GM19452 (cell line): ENCODE measurements around the gene PTBP1.
"Not testable (repeated sequence)": the region's sequence is repeated elsewhere in the genome, so short reads cannot be mapped to it uniquely, and the experiment has no call there.

Experiments used
- ATAC-seq: cut with Tn5 transposase; IDR thresholded peaks from one replicate; pipeline ENCODE4 v1.9.1; 2021; ENCODE audit not compliant: unreplicated experiment

PTBP1 gene

DNA sequence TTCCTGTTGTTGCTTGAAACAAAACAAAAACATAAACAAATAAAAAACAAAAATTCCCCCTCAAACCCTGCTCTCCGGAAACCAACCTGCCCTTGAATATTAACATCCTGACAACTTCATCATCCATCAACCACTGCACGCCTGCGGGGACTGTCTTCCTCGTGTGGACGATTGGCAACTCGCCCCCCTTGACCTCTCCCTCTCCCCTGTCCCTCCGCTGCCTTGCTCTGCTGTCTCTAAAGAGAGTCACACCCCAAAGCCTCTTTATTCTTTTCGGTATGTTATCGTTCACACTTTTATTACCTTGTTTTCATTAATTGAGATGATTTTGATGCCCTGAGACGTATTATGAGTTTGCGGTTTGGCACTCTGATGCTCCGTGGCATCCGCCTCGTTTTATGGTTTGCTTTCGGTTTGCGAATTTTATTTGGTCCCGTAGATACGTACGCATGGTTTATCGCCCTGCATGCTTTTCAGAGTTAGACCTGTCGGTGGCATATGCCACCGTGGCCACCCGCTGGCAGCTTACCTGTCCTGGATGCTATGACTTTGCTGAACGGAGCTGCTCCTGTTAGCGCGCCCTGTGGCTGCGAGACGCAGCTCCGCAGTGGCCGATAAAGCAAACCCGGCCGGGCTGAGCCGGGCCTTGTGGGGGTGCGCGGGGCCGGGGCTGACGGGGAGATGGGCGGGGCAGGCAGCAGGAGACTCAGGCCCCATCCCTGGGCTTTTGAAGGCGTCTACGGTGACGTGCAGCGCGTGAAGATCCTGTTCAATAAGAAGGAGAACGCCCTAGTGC is 10.6 kb downstream of the PTBP1 start:
- ATAC-seq = no peak

DNA sequence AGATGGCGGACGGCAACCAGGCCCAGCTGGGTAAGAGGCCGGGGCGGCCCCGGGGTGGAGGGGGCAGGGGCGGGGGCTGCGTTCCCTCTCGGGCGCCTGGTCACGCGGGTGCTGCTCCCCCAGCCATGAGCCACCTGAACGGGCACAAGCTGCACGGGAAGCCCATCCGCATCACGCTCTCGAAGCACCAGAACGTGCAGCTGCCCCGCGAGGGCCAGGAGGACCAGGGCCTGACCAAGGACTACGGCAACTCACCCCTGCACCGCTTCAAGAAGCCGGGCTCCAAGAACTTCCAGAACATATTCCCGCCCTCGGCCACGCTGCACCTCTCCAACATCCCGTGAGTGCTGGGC is 11.1 kb downstream of the PTBP1 start:
- no peak for ATAC-seq

- ATAC-seq = no peak
Observed at GRCh38 chr19:810077-810855, 13.0 kb downstream of the PTBP1 start.

DNA sequence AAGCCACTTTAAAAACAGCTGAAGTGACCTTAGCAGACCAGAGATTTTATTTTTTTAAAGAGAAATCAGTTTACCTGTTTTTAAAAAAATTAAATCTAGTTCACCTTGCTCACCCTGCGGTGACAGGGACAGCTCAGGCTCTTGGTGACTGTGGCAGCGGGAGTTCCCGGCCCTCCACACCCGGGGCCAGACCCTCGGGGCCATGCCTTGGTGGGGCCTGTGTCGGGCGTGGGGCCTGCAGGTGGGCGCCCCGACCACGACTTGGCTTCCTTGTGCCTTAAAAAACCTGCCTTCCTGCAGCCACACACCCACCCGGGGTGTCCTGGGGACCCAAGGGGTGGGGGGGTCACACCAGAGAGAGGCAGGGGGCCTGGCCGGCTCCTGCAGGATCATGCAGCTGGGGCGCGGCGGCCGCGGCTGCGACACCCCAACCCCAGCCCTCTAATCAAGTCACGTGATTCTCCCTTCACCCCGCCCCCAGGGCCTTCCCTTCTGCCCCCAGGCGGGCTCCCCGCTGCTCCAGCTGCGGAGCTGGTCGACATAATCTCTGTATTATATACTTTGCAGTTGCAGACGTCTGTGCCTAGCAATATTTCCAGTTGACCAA is 13.7 kb downstream of the PTBP1 start:
- ATAC-seq = no peak

GRCh38 chr19:811506-812048 is 14.3 kb downstream of the PTBP1 start:
- ATAC-seq = no peak

GRCh38 chr19:812049-812746 is 14.9 kb downstream of the PTBP1 start:
- no peak for ATAC-seq

DNA sequence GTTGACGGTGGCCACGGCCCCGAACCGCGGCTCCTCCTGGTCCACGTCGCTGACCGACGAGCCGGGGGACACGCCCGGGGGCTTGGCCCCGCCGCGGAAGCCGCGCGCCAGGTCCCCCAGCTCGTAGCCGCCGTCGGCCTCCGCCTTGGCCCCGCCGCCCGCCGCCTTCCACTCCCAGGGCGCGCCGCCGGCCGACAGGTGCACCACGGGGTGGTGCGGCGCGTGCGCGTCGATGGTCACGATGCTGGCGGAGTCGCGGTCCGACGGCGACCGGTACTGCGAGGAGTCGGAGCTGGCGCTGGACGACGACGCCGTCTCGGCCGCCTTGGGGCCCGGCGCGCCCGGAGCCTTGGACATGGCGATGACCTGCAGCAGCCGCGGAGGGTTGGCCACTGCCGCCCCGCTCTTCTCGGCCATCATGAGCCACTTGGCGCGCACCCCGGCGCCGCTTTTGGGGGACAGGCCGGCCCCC is 15.5 kb downstream of the PTBP1 start:
- ATAC-seq = no peak

DNA sequence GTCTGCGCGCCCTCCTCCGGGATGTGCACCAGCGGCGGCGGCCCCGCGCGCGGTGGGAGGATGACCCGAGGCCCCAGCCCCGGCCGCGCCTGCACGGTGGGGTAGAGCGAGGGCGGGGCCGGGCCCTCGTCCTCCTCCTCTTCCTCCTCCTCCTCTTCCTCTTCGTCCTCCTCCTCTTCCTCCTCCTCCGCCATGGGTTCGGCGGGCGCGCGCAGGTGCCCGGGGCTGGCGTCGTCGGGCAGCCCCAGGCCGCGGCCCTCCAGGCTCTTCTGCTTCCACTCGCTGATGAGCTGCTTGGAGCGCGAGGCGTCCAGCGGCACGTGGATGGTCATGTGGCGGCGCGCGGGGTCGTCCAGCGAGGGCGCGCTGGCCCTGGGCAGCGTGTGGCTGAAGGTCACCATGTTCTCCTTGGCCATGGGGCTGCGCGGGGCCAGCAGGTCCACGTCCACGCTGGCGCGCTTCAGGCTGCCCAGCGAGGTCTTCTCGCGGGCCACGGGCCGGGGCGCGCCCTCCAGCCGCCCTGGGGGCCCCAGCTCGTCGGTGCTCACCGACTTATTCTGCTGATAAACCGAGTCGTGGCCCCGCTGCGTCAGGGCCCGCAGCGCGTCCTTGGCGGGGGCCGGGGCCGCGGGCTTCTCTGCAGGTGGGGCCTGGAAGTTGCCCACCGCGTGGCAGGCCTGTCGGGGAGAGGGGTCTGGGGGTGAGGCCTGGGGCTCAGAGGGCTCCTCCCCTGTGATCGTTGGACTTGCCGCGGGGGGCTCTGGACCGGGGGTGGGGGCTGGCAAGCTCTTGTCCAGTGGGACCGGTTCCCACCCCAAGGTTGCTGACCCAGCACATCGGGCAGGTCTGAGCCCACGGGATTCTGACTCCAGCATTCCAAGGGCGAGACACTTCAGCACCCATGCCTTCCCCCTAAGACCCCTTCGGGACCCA is 16.2 kb downstream of the PTBP1 start:
- ATAC-seq = no peak

DNA sequence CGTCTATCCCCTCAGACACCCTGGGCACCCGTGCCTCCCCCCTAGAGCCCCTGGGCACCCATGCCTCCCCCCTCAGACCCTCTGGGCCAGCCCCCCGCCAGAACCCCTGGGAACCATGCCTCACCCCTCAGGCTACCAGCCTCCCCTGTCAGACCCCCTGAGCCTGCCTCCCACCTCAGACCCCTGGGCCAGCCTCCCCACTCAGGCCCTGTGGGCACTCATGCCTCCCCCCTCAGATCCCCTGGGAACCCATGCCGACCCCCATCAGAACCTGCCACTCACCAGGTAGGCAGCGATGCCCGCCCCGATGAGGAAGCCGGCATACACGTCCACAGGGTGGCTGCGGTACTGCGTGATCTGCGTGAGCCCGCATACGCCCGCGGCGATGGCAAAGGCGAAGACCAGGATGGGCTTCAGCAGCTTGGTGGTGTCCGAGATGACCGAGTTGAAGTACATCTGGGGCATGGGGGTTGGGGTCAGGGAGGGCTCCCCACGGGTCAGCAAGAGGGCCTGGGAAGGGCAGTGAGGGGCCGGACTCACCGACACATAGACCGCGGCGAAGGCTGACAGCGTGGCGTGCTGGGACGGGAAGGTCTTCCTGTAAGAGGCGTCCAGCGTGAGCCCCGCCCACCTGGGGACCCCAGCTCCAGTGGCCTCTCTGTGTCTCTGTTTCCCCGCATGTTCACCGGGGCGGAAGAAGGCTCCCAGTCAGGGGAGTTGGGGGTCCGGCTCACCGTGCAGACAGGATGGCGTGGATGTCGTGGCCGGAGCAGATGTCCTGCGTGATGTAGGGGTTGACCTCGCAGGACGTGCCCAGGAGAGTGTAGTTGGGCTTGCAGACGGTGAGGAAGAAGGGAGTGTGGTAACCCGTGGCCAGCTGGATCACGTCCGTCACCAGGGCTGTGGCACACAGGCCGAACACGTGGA is 17.2 kb downstream of the PTBP1 start:
- ATAC-seq = no peak

- ATAC-seq = no peak
Observed at GRCh38 chr19:815079-815774, 18.0 kb downstream of the PTBP1 start.

- ATAC-seq = no peak
Observed at GRCh38 chr19:815775-816499, 18.7 kb downstream of the PTBP1 start.

- no peak for ATAC-seq
Observed at GRCh38 chr19:816500-816857, 19.2 kb downstream of the PTBP1 start.

- ATAC-seq = not testable (repeated sequence)
Observed at GRCh38 chr19:820212-820611, 23.0 kb downstream of the PTBP1 start.

DNA sequence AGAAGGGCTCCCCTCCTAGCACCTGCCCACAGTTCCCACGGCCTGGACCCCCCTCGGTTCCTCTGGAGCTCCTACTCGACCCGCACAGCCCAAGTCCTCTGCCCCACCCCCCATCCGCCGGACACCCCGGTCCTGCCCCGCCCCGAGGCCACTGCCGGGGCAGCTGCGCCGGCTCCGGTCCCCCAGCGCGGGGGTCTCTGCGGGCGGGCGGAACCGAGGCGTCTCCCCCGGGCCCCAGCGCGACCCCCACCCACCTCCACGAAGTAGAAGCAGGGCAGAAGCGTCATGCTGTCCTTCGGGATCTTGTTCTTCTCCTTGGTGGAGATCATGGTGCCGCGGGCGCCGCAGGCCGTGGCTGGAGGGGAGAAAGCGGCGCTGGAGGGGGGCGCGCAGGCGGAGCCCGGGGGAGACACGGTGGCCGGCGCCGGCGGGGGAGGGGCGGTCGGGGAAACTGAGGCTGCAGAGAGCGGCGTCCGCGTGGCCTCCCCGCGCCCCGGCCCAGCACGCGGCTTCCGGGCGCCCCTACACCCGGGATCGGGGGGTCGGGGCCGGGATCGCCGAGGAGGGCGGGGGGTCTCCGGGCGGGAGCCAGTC is 24.1 kb downstream of the PTBP1 start:
- ATAC-seq = no peak

GRCh38 chr19:821825-822503 is 24.7 kb downstream of the PTBP1 start, which contains the start of gene PLPPR3:
TSS of gene PLPPR3 (minus strand) at chr19:821955. CDS start at chr19:821559, 396 bp downstream.
- ATAC-seq = no peak

- ATAC-seq = no peak
Observed at GRCh38 chr19:823565-824121, 26.4 kb downstream of the PTBP1 start.
